D721Med (cell line): Measurements from ENCODE around the gene FUT9.

Experiments used
- DNase-seq: peaks from one replicate; pipeline ENCODE4 v3.0.0; 2011; ENCODE audit warnings: low spot score; ENCODE audit not compliant: insufficient read length
- FAIRE-seq: peaks from 2 replicates; lab custom pipeline; 2011; peaks lifted over from hg19 to GRCh38; lab: Jason Lieb, UNC
- CTCF ChIP-seq: IDR thresholded peaks from 2 replicates; pipeline ENCODE4 v1.5.1; 2012; ENCODE audit warnings: mild to moderate bottlenecking, control low read depth; ENCODE audit not compliant: insufficient read depth; ENCODE audit errors: missing control alignments

FUT9 gene

GRCh38 chr6:96156425-96156824 lies 140.7 kb downstream of the FUT9 start:
- TF ChIP-seq CTCF, result no peak
- FAIRE-seq (no peak), DNase-seq (no peak)

- FAIRE-seq (no peak), DNase-seq (no peak)
- TF ChIP-seq CTCF, result no peak
Observed at GRCh38 chr6:96157018-96157565, 141.3 kb downstream of the FUT9 start.

- no peak for FAIRE-seq
Observed at GRCh38 chr6:96162711-96163120, 146.9 kb downstream of the FUT9 start.

GRCh38 chr6:96164802-96165201 lies 149.0 kb downstream of the FUT9 start:
- FAIRE-seq, result no peak
- TF ChIP-seq CTCF, result no peak
- DNase-seq, result no peak

More at GRCh38 chr6:96162711-96163120, 146.9 kb downstream of the FUT9 start:
- no peak for DNase-seq
- no peak for TF ChIP-seq CTCF

- FAIRE-seq, result no peak
- TF ChIP-seq CTCF, result no peak
- no peak for DNase-seq
Observed at GRCh38 chr6:96171112-96171511, 155.3 kb downstream of the FUT9 start.

GRCh38 chr6:96184798-96185197 lies 169.0 kb downstream of the FUT9 start:
- DNase-seq (no peak), FAIRE-seq (no peak)
- no peak for TF ChIP-seq CTCF

- DNase-seq (no peak), FAIRE-seq (no peak)
- no peak for TF ChIP-seq CTCF
Observed at GRCh38 chr6:96186094-96186493, 170.3 kb downstream of the FUT9 start.
